ENCODE results near the gene PIGBOS1. TPM values are rescaled to one million over a fixed set of nuclear protein-coding genes. Genes with fewer than 3 reads are reported as not detected.

The PIGBOS1 gene
- total RNA-seq, 1 donor from 2014 or later: 9.8 TPM

DNA sequence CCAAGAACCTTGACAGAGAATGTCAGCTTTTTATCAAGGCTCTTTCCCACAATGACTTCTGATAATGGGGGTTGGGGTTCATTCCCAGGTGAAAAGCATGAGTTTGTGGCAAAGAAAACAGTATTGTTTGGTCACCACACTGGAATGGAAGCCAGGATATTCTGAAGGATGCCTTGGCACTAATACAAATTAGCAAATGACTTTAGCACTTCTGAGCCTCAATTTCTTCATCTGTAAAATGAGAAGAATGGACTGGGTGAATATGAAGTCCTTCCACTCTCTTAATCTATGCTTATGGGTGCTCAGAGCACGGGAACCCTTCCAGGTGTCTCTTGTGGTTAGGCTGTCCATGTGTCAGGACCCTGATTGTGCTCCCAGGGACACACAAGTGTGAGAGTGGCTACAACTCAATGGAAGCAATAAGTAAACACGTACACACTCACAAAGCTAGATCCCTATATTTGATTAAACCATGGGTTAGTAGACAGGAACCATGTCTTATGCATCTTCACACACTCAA is 50.7 kb downstream of the PIGBOS1 start:
- intact Hi-C loops (cut with micrococcal nuclease): loop anchor here (5.0 kb wide), 1 partner anchor 49 kb away; the partner anchor contains the start of genes PIGB and PIGBOS1

DNA sequence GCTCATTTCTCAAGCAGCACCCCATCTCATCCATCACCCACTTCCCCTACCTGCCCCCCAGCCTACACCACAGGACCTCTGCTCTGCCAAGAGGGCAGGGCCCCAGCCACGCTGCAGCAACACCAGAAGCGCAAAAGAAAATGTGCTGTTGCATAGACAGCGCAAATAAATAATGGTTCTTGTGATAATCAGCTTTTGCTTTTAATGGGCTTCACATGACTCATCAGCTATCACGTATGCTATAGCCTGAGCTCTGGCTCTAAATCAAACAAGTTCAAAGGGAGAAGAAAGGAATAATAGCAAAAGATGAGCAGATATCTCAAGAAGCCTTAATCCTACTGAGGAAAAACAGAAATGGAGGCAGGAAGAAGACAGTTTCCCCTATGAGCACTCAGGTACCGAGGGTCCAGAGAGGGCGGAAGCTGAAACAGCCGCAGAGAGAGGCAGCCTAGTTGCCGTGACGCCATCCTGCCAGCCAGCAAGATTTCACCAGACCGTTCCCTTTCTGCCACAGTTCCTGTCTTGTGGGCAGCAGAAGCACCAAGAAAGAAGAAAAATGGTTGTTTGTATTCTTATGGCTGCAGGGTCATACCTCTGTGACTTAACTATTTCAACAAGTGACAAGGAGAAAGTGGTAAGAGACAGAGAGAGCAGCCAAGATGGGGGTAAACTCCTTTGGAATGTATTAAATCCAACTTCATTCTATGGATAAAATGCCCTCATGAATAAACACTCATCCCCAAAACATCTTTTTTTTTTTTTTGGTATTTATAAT is 51.3 kb downstream of the PIGBOS1 start:
- intact Hi-C loops (cut with micrococcal nuclease): loop anchor here (1.0 to 5.0 kb wide), 4 partner anchors 10 to 50 kb away; partner anchors contain the start of genes PIGB, PIGBOS1 and RAB27A

Other genes starting within 250 kb of the PIGBOS1 start
- gene RSL24D1, start 122.2 kb downstream of the PIGBOS1 start, total RNA-seq: 64.3 and 66.2 TPM in 2 replicates
- 64.4 and 67.2 TPM in 2 replicates for gene RAB27A, start 29.3 kb downstream of the PIGBOS1 start, total RNA-seq
- 23.4 and 24.0 TPM in 2 replicates for gene PIGB, start 99 bp upstream of the PIGBOS1 start, total RNA-seq
- gene CCPG1, start 89.2 kb upstream of the PIGBOS1 start, total RNA-seq: 16.8 and 17.4 TPM in 2 replicates
- gene PIERCE2, start 89.4 kb upstream of the PIGBOS1 start, total RNA-seq: 0.32 TPM in 1 of 2 replicates, not detected in the other
- gene DNAAF4, start 189.1 kb upstream of the PIGBOS1 start, total RNA-seq: not detected in 2 replicates